HepG2 (cell line): ENCODE results near the gene PPCS. TPM values are rescaled to one million over a fixed set of nuclear protein-coding genes. Genes with fewer than 3 reads are reported as not detected.

Experiments
- ARID3A ChIP-seq: IDR thresholded peaks from 2 replicates; pipeline ENCODE4 v1.6.1; 2012; ENCODE audit warnings: low read depth, low read length, improper control_type of control experiment
- ATF7-NPFF ChIP-seq: sonication (generic); formaldehyde crosslinking; IDR thresholded peaks from 2 replicates; pipeline ENCODE4 v1.8.1; 2023; ENCODE audit warnings: mild to moderate bottlenecking, low read depth, missing genetic modification reagents, moderate library complexity
- ATM ChIP-seq: fragments of 450-650 bp; IDR thresholded peaks from 2 replicates; pipeline ENCODE4 v1.7.1; 2017; ENCODE audit warnings: mild to moderate bottlenecking, borderline replicate concordance
- CSRNP2 ChIP-seq: sonication (generic); formaldehyde crosslinking; conservative IDR thresholded peaks from 2 replicates; pipeline ENCODE4 v1.8.0; 2022; ENCODE audit warnings: low read depth, missing genetic modification reagents
- FOXK1 ChIP-seq: sonication (generic); formaldehyde crosslinking; IDR thresholded peaks from 2 replicates; pipeline ENCODE4 v1.4.0; 2020; ENCODE audit warnings: low read depth, missing genetic modification reagents, borderline replicate concordance
- HCFC1 ChIP-seq: fragments of 150-350 bp; IDR thresholded peaks from 2 replicates; pipeline ENCODE4 v1.6.1; 2014; ENCODE audit warnings: low read depth, low read length
- HHEX ChIP-seq: IDR thresholded peaks from 2 replicates; pipeline ENCODE4 v1.6.1; 2016; ENCODE audit warnings: control low read depth
- KLF11 ChIP-seq: IDR thresholded peaks from 2 replicates; pipeline ENCODE4 v1.6.1; 2016; ENCODE audit warnings: missing compliant biosample characterization
- MXD1 ChIP-seq: sonication (generic); formaldehyde crosslinking; IDR thresholded peaks from 2 replicates; pipeline ENCODE4 v1.4.0; 2020; ENCODE audit warnings: mild to moderate bottlenecking, missing genetic modification reagents
- MZF1 ChIP-seq: sonication (generic); formaldehyde crosslinking; IDR thresholded peaks from 2 replicates; pipeline ENCODE4 v1.8.1; 2023; ENCODE audit warnings: mild to moderate bottlenecking, missing genetic modification reagents, borderline replicate concordance
- NCOA1 ChIP-seq: sonication (generic); formaldehyde crosslinking; IDR thresholded peaks from 2 replicates; pipeline ENCODE4 v1.9.0; 2021; ENCODE audit warnings: missing genetic modification reagents
- NR2F2 ChIP-seq: IDR thresholded peaks from 2 replicates; pipeline ENCODE4 v1.6.1; 2012; ENCODE audit warnings: low read depth, inconsistent platforms, borderline replicate concordance
- POGZ ChIP-seq: sonication (generic); formaldehyde crosslinking; IDR thresholded peaks from 2 replicates; pipeline ENCODE4 v1.4.0; 2020; ENCODE audit warnings: mild to moderate bottlenecking, missing genetic modification reagents
- PREB ChIP-seq: sonication (generic); formaldehyde crosslinking; IDR thresholded peaks from 2 replicates; pipeline ENCODE4 v1.4.0; 2020; ENCODE audit warnings: missing genetic modification reagents
- REXO4 ChIP-seq: sonication (generic); formaldehyde crosslinking; IDR thresholded peaks from 2 replicates; pipeline ENCODE4 v1.8.0; 2022; ENCODE audit warnings: missing genetic modification reagents, mild to moderate bottlenecking, borderline replicate concordance
- RFX5 ChIP-seq: IDR thresholded peaks from 2 replicates; pipeline ENCODE4 v1.6.1; 2011; ENCODE audit warnings: low read depth, low read length, improper control_type of control experiment
- SMYD3 ChIP-seq: sonication (generic); formaldehyde crosslinking; IDR thresholded peaks from 2 replicates; pipeline ENCODE4 v1.8.1; 2023; ENCODE audit warnings: mild to moderate bottlenecking, missing genetic modification reagents
- SNAPC5 ChIP-seq: sonication (generic); formaldehyde crosslinking; IDR thresholded peaks from 2 replicates; pipeline ENCODE4 v1.8.1; 2023; ENCODE audit warnings: mild to moderate bottlenecking, missing genetic modification reagents, borderline replicate concordance
- TBX3 ChIP-seq: fragments of 450-650 bp; IDR thresholded peaks from 2 replicates; pipeline ENCODE4 v1.6.1; 2017; ENCODE audit warnings: antibody characterized with exemption, mild to moderate bottlenecking, inconsistent platforms, borderline replicate concordance
- ZBTB42 ChIP-seq: sonication (generic); formaldehyde crosslinking; IDR thresholded peaks from 2 replicates; pipeline ENCODE4 v1.5.0; 2020; ENCODE audit warnings: mild to moderate bottlenecking, missing genetic modification reagents
- ZNF121 ChIP-seq: sonication (generic); formaldehyde crosslinking; IDR thresholded peaks from 2 replicates; pipeline ENCODE4 v1.5.0; 2020; ENCODE audit warnings: mild to moderate bottlenecking, missing genetic modification reagents
- ZNF34 ChIP-seq: sonication (generic); formaldehyde crosslinking; IDR thresholded peaks from 2 replicates; pipeline ENCODE4 v1.4.0; 2020; ENCODE audit warnings: mild to moderate bottlenecking, missing genetic modification reagents, borderline replicate concordance
- ZNF737 ChIP-seq: sonication (generic); formaldehyde crosslinking; IDR thresholded peaks from 2 replicates; pipeline ENCODE4 v1.5.0; 2020; ENCODE audit warnings: missing genetic modification reagents, mild to moderate bottlenecking, borderline replicate concordance
- ZNF747 ChIP-seq: sonication (generic); formaldehyde crosslinking; IDR thresholded peaks from 2 replicates; pipeline ENCODE4 v1.8.1; 2023; ENCODE audit warnings: missing genetic modification reagents, mild to moderate bottlenecking, borderline replicate concordance
- ZNF850 ChIP-seq: sonication (generic); formaldehyde crosslinking; conservative IDR thresholded peaks from 2 replicates; pipeline ENCODE4 v1.9.0; 2021; ENCODE audit warnings: mild to moderate bottlenecking, missing genetic modification reagents
- ZNF891 ChIP-seq: sonication (generic); formaldehyde crosslinking; IDR thresholded peaks from 2 replicates; pipeline ENCODE4 v1.5.0; 2020; ENCODE audit warnings: mild to moderate bottlenecking, missing genetic modification reagents
- polyA plus RNA-seq, 8 experiments: library from polyadenylated mRNA; depleted of rRNA in 3 of 8; stranded (reverse) in 7 of 8; unstranded in 1 of 8; fragments of >200 nt; fragmentation: Illumina TruSeq in 4 of 8; extraction: Trizol in 4 of 8; gene quantifications; 2 replicates each; pipeline versions ENCODE4 v1.2.1 to v1.2.3, GENCODE V29; 2011 to 2016; ENCODE audit warnings: low read depth in 4 of 8, missing spikeins in 1 of 8, mixed read lengths in 1 of 8; ENCODE audit not compliant: insufficient read depth in 1 of 8
- total RNA-seq, 5 experiments: library from RNA; depleted of rRNA; stranded (reverse); fragments of >200 nt; fragmentation: Illumina TruSeq; extraction: Trizol; gene quantifications; 2 replicates each; pipeline ENCODE4 v1.2.3, GENCODE V29; 2016; ENCODE audit warnings: low read depth in 1 of 5

The PPCS gene
- total and polyA plus RNA-seq, 2 of the 13 experiments (the other 11 are each of a cell fraction or from before 2014, with no cell fraction given), result 13.4 to 38.9 TPM

- TF ChIP-seq PREB (CRISPR knock-in tag), result no peak
- no peak for TF ChIP-seq KLF11 (CRISPR knock-in tag)
- TF ChIP-seq SNAPC5 (CRISPR knock-in tag), result no peak
- peak; percentile 59; the same call in 1 of the 2 replicates for TF ChIP-seq FOXK1 (CRISPR knock-in tag)
- no peak for TF ChIP-seq REXO4 (CRISPR knock-in tag)
- peak; percentile 27; the same call in 1 of the 2 replicates for TF ChIP-seq ARID3A
- no peak for TF ChIP-seq ZNF747
- no peak for TF ChIP-seq ATF7-NPFF
- TF ChIP-seq ZBTB42 (CRISPR knock-in tag), result no peak
- TF ChIP-seq ZNF850 (CRISPR knock-in tag), result no peak
- no peak for TF ChIP-seq MZF1 (CRISPR knock-in tag)
- no peak; the same call in 1 of the 2 replicates for TF ChIP-seq ZNF891 (CRISPR knock-in tag)
- no peak for TF ChIP-seq TBX3
- TF ChIP-seq ATM, result no peak
- no peak for TF ChIP-seq HHEX
- no peak for TF ChIP-seq NR2F2
- TF ChIP-seq ZNF121, result no peak
- no peak for TF ChIP-seq MXD1 (CRISPR knock-in tag)
- peak; percentile 53 for TF ChIP-seq HCFC1
- no peak for TF ChIP-seq POGZ (CRISPR knock-in tag)
- no peak for TF ChIP-seq SMYD3 (CRISPR knock-in tag)
- TF ChIP-seq ZNF737 (CRISPR knock-in tag), result no peak
- TF ChIP-seq NCOA1, result no peak
- no peak for TF ChIP-seq CSRNP2 (CRISPR knock-in tag)
- peak; percentile 75 for TF ChIP-seq RFX5
- no peak for TF ChIP-seq ZNF34 (CRISPR knock-in tag)
These were observed 6.8 kb downstream of the PPCS start, which contains the start of gene CCDC30 (continued) for GRCh38 chr1:42462828-42463763.
